ENCODE data around the gene THAP3.

DNA sequence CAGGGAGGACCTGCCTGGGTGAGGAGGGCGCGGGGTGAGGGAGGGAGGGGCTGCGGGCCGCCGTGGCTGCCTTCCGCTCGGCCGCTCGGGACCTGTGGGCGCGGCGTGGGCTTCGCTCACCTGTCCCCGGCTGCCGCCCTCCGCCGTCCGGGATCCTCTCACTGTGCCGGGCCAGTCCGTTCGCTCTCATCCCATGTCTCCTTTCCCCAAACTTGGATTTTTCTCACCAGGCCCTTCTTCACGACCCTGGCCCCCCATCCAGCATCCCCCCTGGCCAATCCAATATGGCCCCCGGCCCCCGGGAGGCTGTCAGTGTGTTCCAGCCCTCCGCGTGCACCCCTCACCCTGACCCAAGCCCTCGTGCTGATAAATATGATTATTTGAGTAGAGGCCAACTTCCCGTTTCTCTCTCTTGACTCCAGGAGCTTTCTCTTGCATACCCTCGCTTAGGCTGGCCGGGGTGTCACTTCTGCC is 44.5 kb upstream of the THAP3 start:
- no peak for TF ChIP-seq POLR2A (IDR thresholded peaks at IDR 0.05)
- TF ChIP-seq, protein P1, sequence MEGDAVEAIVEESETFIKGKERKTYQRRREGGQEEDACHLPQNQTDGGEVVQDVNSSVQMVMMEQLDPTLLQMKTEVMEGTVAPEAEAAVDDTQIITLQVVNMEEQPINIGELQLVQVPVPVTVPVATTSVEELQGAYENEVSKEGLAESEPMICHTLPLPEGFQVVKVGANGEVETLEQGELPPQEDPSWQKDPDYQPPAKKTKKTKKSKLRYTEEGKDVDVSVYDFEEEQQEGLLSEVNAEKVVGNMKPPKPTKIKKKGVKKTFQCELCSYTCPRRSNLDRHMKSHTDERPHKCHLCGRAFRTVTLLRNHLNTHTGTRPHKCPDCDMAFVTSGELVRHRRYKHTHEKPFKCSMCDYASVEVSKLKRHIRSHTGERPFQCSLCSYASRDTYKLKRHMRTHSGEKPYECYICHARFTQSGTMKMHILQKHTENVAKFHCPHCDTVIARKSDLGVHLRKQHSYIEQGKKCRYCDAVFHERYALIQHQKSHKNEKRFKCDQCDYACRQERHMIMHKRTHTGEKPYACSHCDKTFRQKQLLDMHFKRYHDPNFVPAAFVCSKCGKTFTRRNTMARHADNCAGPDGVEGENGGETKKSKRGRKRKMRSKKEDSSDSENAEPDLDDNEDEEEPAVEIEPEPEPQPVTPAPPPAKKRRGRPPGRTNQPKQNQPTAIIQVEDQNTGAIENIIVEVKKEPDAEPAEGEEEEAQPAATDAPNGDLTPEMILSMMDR (IDR thresholded peaks at IDR 0.05) = no peak
- TF ChIP-seq POLR2AphosphoS5 (IDR thresholded peaks at IDR 0.05) = no peak
- TF ChIP-seq EP300 (IDR thresholded peaks at IDR 0.05) = no peak

All from gastroesophageal sphincter (tissue), 3 donors.